HG03521 (cell line): ENCODE data around the gene HYPK.
"Not testable (repeated sequence)": the region's sequence is repeated elsewhere in the genome, so short reads cannot be mapped to it uniquely, and the experiment has no call there.

ENCODE experiments used
- ATAC-seq: cut with Tn5 transposase; IDR thresholded peaks from one replicate; pipeline ENCODE4 v1.9.1; 2021; ENCODE audit warnings: mild to moderate bottlenecking, moderate library complexity; ENCODE audit not compliant: unreplicated experiment

HYPK gene

DNA sequence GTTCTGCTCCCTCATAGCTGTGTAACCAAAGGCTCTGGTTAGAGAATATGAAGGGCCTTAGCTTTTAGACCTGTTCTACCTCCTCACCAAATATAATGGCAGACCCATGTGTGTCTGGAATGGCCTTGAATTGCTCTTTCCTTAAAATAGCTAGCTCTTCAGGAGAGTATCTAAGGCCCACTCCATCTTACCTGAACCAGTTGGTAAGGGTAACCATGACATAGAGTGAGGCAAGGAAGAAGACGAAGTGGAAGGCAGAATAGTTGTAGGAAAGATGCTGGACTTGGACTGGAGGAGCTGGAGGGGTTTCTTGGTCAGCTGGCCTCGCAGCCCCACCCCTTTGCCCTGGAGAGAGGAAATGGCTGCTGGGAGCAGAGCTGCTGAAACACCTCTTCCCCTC lies 5.2 kb upstream of the HYPK start:
- no peak for ATAC-seq

GRCh38 chr15:43795997-43796396 lies 4.4 kb upstream of the HYPK start:
- no peak for ATAC-seq

GRCh38 chr15:43796566-43796965 lies 3.8 kb upstream of the HYPK start:
- no peak for ATAC-seq

- ATAC-seq = no peak
These were observed 1.0 kb upstream of the HYPK start for GRCh38 chr15:43799209-43799944.

DNA sequence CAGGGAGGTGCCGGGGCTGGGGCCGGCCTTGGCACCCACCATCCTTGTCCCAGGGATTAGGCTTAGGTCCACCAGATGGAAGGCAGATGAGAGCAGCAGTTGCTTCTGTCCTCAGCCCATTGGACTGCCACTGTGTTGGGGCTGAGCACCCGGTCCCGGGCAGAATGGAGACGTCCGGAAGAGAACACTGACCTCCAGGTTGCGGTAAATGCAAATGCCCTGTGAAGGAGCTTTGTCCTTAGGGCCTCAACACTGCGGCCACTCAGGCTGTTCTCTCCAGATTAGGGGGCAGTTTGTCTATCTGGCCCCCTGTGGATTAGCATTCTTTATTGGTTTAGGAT lies 484 bp upstream of the HYPK start, which contains the start of gene SERINC4:
Gene SERINC4, minus strand, starts transcription at position 276 of the 341 bp plus-strand sequence. Its CDS starts 234 bp downstream, at position 42.
- no peak for ATAC-seq

- ATAC-seq = not testable (repeated sequence)
These were observed 2.3 kb downstream of the HYPK start for GRCh38 chr15:43802676-43803075.

DNA sequence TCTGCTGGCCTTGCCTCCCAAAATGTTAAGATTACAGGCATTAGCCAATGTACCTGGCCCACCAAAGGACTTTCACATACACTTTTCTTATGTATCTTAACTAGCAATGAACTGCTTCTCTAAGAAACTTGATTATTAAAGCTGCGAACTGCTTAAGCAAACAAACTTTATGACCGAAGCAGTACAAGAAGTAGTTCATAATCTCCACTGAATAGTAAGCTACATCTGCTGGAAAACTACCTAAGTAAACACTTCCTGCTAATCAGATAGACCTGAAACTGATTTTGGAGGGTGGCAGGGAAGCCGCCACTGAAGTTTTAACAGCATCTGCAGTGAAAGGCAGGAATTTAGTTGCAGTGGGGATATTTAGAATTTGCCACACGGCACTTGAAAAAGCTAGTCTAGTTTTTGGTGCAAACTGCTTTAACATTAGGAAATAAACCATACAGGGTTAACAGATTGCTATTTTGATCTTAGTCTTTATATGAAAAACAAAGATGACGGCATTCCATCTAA lies 8.1 kb downstream of the HYPK start:
- no peak for ATAC-seq

DNA sequence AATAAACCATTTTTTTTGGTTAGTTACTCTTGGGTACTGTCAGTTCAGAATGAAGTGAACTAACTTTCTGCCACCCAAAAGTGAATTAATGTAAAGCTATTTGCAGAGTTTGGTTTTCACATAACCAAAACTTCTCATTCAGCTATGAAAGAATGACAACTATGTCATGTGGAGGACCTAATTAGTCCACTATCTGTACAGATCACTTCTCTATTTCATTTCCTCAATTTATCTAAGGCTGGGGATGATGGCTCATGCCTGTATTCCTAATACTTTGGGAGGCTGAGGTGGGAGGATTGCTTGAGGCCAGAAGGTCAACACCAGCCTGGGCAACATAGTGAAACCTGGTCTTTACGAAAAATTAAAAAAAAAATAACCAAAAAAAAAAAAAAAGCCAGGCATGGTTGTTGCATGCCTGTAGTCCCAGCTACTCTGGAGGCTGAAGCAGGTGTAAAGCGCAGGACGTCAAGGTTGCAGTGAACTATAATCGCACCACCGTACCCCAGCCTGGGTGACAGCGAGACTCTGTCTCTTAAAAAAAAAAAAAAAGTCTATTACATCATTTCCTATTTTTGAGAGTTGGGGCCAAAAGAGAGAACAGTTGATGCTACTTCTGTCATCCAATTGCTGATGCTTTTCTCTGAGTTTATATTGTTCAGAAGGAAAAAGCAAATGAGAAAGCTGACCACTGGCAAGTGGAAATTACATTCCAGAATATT lies 8.7 kb downstream of the HYPK start:
- ATAC-seq = no peak

DNA sequence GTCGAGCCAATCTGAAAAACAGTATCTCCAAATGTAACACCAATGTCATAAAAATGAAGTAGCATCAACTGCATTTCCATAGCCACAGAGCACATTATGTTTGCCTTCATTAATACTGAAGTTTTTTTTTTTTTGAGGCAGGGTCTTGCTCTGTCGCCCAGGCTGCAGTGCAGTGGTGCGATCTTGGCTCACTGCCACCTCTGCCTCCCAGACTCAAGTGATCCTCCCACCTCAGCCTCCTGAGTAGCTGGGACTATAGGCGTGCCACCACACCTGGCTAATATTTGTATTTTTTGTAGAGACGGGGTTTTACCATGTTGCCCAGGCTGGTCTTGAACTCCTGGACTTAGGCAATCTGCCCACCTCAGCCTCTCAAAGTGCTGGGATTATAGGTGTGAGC lies 14.7 kb downstream of the HYPK start:
- not testable (repeated sequence) for ATAC-seq

DNA sequence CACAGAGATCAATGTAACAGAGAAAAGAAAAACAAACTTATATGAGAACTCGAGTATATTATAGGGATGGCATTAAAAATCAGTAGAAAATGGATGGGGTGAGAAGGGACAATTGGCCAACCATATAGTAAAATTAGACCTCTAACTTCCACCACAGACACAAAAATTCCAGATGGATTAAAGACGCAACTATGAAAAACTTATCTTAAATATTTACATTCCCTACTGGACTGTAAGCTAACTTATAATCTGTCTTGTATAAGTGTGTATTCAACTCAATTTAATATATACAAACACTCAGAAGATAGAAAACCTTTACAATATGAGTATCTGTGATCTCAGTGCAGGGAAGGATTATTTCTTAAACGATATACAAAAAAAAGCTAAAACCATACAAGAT lies 21.1 kb downstream of the HYPK start:
- no peak for ATAC-seq

DNA sequence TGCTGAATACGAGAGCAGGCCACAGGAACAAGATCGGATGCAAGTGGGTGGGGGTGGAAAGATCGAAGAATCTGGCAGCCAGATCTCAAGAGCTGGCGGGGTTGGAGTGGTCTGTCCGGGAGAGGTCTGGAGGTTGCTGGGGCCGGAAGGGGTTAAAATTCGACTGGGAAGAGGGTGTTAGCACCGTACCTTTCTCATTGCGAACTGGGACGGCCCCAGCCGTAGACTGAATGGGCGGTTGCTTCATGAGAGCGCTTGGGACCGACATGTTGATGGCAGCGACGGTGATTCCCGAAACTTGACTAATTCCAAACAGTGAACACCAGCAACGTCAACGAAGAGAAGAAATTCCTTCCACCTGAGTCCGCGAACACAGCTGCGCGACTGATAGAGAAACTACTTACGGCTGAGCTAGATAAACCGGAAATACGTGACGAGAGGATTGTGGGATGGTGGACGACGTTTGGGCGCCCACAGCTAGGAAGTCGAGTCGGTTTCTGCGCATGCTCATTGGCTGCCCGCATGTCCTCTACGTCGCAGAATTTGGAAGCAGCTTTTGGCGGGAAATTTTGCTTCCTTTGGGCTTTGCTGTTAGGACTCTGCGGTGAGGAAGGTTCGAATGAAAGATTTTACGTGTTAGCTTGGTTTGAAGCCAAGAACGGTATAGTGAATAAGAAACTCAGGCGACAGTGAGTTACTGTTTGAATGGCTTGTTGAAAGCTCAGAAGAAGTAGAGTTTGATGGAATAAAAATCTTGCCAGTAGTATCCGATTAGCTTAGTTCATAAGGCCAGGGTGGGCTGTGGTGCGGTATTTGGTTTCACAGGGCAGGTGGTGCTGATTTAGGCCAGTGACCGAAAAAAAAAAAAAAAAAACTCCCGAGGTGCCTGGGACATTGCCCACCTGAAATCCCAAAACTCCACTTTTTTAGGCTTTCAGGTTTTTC lies 24.2 kb downstream of the HYPK start, which contains the start of gene MFAP1:
Gene MFAP1, minus strand, starts transcription at position 389 of the 945 bp plus-strand sequence. Its CDS starts 121 bp downstream, at position 268.
- peak; percentile 77 for ATAC-seq

- not testable (repeated sequence) for ATAC-seq
These were observed 24.9 kb downstream of the HYPK start for GRCh38 chr15:43825305-43825704.

GRCh38 chr15:43826029-43826507 lies 25.7 kb downstream of the HYPK start:
- no peak for ATAC-seq

DNA sequence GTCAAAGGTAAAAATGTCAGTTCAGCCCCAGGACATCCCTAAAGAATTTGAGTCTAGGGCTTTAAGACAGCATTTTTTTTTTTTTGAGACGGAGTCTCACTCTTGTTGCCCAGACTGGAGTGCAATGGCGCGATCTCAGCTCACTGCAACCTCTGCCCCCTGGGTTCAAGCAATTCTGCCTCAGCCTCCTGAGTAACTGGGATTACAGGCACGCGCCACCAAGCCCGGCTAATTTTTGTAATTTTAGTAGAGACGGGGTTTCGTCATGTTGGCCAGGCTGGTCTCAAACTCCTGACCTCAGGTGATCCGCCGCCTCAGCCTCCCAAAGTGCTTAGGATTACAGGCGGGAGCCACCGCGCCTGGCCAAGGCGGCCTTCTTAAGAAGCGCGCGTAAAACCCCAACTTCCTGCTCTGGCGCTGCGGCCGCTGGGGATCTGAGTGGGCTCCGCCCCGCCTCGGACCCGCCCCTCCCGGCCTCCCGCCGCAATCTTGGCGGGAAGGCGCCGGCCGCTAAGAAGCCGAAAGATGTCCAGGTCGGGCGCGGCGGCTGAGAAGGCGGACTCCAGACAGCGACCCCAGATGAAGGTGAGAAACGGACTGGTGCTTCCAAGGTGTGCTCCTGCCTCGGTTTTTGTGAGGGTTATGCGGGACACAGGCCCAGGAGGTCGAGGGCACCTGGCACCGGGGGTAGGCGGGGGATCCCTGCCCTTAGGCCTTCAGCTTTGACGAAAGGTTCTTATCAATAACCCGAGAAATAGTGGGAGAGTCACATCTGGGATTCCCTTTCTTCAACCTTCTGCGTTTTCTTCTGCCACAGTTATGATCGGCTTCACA lies 26.3 kb downstream of the HYPK start, which contains the start of gene WDR76:
Gene WDR76, plus strand, starts transcription at position 495 of the 834 bp plus-strand sequence. Its CDS starts 31 bp downstream, at position 526.
- peak; percentile 50 for ATAC-seq

DNA sequence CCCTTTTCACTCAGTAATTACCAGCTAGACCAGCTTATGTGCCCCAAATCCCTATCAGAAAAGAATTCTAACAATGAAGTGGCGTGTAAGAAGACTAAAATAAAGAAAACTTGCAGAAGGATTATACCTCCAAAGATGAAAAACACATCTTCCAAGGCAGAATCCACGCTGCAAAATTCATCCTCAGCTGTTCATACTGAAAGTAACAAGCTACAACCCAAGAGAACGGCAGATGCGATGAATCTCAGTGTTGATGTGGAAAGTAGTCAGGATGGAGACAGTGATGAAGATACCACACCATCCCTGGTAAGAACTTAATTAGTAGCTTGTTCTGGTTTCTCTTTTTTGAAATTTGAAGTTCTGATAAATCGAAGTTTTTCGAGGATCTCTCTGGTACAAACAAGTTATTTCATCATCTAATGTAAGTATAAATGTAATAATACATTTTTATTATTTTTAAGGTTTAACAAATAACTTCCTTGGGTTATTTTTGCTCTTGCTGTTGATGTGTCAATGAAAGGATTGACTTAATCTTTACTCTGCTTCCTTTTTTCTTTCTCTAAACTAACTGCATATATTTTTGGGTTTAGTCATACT lies 27.8 kb downstream of the HYPK start:
- ATAC-seq = no peak

- not testable (repeated sequence) for ATAC-seq
These were observed 29.6 kb downstream of the HYPK start for GRCh38 chr15:43829951-43830540.

GRCh38 chr15:43830691-43831275 lies 30.4 kb downstream of the HYPK start:
- ATAC-seq = not testable (repeated sequence)

DNA sequence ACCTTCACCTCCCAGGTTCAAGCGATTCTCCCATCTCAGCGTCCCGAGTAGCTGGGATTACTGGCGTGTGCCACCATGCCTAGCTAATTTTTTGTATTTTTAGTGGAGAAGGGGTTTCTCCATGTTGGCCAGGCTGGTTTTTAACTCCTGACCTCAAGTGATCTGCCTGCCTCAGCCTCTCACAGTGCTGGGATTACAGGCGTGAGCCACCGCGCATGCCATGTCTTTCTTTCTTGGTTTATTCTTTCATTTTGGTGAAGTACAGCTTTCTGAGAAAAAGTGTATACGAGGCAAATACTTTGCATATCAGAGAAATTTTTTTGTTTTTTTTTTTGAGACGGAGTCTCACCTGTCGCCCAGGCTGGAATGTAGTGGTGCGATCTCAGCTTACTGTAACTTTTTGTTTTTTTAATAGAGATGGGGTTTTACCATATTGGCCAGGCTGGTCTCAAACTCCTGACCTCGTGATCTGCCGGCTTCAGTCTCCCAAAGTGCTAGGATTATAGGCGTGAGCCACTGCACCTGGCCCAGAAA lies 31.2 kb downstream of the HYPK start:
- not testable (repeated sequence) for ATAC-seq
